ENCODE results near the gene PRSS21.
A peak's percentile ranks its signal among the peaks of the same experiment; 100 is the strongest.

Gene PRSS21

DNA sequence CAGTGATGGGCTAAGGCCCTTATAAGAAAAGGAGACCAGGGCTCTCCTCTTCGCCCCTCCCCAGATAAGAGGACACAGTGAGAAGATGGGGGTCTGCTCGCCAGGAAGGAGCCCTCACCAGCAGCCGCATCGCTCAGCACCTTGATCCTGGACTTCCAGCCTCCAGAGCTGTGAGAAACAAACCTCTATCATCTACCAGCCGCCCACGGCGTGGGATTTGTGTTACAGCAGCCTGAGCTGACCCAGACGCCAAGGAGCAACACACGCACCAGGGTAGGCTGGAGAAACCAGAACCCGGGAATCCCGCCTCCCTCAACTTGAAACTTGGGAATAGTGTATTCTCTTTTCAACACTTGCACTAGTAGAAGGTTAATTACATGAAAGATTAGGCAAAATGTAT lies 8.9 kb downstream of the PRSS21 start:
- no peak for DNase-seq (ENCODE audit: low read depth)

DNA sequence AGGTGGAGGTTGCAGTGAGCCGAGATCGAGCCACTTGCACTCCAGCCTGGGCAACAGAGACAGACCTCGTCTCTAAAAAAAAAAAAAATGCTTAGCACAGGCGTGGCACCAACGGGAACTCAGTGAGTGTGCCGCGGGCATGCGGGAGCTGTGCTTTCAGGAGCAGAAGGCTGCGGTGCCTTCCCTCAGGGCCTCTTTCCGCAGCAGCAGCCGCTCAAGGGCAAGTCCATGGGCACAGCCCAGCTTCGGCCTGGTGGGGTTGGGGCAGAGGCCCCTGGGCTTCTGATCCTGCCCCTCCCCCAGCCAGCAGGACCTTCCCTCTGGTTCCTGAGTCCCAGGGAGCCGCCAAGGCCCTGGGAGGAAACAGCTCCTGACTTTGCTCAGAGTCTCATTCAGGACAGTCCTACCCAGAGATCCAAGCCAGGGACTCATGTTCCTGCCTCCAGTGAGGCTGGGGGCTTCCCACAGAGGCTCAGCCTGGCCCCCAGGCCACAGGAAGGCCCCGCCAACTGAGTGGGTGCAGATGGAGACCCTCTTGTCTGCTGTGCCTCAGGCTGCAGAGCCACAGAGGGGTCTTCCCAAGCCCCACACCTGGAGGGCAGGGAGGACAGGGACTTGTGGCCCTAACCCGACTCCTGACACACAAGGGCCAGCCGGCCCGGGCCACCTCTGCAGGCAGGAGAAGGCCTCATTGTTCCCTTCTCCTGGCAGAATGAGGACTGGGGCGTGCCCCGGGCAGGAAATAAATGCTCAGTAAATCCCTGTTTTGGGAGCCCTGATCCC lies 9.7 kb downstream of the PRSS21 start:
- no peak for DNase-seq (ENCODE audit: low read depth)

DNA sequence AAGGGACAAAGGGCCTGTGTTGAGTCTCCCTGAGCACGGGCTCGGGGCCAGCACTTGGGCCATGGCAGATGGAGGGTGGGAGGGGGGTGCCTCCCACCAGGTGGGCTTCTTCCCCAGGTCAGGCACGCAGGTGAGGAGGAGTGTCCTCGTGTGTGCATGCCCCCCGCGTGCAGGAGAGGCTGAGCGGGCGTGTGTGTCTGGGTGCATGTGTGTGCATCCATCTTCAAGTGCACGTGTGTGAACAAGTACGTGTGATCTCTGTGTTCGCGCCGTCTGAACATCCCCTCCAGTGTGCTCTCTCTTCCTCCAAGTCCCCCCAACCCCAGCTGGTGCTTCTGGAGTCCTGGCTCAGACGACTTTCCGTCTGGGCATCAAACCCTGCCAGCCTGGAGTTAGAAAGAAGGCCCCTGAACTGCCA lies 10.3 kb downstream of the PRSS21 start:
- no peak for DNase-seq (ENCODE audit: low read depth)

DNA sequence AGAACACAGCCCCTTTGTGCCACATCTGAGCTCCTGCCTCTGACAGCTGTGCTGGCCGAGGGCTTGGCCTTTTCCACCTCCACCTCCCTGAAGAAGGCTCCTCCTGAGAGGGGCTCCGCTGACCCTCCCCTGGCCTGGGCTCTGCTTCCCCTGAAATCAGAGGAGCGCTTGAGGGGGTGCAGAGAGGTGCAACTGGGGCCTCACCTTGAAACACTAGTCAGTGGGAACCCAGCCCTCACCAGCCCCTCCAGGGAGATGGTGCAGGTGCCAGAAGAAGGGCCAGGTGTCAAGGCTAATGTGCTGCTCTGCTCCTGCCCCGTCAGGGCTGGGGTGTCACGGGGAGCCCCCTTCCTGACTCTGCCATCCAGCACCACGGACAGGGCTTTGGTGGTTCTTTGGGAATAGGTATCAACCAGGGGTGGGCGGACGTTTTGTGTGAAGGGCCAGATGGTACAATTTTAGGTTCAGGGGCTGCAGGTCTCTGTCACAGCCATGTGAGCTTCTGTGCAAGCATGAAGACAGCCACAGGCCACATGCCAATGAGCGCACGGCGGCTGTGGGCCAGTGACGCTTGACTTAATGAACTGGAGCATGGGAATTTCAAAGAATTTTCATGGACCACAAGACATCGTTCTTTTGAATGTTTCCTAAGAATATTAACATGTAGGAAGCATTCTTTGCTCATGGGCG lies 10.9 kb downstream of the PRSS21 start:
- no peak for DNase-seq (ENCODE audit: low read depth)

DNA sequence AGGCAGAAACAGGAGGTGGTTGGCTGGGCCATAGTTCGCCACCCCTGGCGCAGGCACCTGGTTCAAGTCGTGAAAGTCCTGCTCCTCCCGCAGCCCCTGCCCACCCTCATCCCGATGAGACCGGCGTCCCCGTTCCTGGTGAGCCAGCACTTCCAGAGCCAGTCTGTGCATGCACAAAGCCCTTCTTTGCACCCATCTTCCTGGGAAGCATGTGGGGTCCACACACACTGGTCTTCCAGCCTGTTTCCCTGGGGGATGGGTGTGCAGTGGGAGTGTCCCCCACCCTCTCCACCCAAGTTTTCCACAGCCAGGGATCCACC lies 11.4 kb downstream of the PRSS21 start:
- DNase-seq (ENCODE audit: low read depth) = no peak

DNA sequence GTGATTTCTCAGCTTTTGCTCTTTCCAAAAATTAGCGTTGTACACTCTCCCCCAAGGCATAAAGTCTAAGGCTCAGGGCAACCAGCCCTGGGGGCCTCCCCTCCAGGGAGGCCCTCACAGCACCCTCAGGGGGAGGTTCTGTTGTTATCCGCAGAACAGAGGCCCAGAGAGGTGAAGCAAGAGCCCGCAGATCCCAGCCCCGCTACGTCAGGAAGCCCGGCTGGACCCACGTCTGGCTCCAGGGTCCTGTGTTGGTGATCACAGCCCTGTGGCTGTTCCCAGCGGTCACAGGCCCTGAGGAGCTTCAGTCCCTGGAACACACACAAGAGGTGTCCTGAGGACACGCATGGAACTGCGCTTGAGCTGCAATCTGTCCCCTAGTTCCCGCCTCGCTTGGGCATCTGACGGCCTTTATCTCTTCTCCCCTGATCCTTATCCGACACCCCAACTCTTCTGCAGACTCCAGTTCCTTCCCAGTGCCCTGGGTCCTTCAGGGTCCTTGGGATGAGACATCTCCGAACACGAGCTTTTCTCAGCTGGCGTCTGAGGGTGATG lies 11.9 kb downstream of the PRSS21 start:
- DNase-seq (ENCODE audit: low read depth) = no peak

DNA sequence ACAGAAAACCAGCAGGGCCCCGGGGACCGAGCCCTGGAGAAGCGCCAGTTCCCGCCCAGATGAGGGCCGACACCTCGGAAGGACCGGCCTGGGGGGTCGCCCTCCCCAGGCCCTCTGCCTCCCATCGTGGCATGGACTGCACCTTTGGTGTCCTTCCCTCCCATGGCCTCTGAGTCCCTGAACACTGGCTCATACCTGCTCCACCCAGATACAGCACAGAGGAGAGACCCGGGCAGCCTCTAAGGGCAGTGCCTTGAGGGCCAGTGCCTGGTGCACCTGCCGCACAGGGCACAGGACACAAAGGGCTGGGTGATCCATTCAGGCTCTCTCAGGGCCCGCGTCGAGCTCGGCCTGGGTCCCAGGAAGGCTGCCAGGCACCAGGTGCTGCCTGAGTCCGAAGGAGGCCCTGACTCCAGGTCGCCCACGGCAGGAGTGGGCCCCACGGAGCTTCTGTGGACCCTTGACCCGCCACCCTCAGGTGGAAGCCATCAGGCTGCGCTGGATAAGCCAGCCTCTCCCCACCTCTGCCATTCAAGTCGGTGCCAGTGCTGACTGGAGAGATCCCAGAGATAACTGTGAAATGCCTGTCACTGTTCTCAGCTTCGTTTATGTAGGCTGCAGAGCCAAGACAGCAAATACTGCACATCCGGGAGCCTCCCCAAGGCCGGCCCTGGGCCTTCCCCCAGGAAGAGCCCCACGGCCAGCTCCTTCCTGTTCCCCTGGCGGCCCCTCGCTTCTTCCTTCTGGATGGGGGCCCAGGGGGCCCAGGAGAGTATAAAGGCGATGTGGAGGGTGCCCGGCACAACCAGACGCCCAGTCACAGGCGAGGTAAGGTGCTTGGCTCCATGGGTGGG lies 12.7 kb downstream of the PRSS21 start, which contains the start of gene ZG16B:
Gene ZG16B, plus strand, starts transcription at position 803 of the 854 bp plus-strand sequence. CDS start 139 bp downstream, outside the sequence.
- DNase-seq (ENCODE audit: low read depth) = no peak

DNA sequence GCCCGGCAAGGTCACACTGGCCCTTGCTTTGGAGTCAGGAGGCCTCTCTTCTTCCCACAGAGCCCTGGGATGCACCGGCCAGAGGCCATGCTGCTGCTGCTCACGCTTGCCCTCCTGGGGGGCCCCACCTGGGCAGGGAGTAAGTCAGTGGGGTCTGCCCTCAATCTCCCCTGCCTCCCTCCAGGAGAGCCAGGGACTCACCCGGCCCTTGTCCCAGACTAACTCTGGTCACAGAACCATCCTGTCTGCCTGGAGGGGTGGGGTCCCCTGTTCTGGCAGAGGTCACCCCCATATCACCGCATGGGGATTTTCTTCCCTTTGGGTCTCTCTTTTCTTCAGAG lies 13.3 kb downstream of the PRSS21 start:
- no peak for DNase-seq (ENCODE audit: low read depth)

DNA sequence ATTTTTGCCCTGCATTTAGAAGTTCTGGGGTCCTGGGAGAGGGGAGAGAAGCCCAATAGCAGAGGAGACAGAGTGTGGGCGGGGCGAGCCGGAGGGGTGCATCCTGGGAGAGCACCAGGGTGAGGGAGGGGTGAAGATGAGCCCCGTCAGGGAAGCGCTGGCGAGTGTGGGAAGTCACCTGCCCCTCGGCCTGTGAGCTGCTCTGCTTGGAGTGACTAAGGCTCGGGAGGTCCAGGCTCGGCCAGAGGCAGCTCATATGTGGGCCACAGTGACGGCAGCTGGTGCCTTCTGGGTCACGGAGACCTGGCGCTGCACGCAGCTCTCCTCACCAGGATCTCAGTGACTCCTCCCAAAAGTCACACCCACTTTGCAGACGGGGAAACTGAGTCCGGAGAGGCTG lies 14.2 kb downstream of the PRSS21 start:
- no peak for DNase-seq (ENCODE audit: low read depth)

DNA sequence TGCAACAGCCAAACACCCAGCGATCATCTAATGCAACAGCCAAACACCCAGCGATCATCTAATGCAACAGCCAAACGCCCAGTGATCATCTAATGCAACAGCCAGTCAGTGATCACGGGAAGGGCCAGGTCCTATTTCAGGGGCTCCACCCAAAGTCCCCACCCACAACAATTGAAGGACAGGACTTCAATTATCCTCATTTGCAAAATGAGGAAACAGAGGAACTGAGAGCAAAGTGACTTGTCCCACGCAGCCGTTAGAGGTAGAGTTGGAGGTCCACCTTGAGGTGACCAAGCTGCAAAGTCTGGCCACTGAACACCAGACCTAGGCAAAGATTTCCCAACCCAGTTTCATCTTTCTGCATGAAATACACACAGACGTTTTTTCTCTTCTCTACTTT lies 16.7 kb downstream of the PRSS21 start:
- DNase-seq (ENCODE audit: low read depth) = no peak

DNA sequence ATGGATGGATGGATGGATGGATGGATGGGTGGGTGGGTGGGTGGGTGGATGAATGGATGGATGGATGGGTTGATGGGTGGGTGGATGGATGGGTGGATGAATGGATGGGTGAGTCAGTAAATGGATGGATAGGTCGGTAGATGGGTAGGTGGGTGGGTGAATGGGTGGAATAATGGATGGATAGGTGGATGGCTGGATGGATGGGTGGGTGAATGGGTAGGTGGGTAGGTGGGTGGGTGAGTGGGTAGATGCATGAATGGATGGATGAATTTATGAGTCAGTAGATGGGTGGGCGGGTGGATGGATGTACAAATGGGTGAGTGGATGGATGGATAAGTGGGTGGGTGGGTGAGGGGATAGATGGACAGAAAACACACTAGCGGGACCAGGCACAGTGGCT lies 17.9 kb downstream of the PRSS21 start:
- no peak for DNase-seq (ENCODE audit: low read depth)

DNA sequence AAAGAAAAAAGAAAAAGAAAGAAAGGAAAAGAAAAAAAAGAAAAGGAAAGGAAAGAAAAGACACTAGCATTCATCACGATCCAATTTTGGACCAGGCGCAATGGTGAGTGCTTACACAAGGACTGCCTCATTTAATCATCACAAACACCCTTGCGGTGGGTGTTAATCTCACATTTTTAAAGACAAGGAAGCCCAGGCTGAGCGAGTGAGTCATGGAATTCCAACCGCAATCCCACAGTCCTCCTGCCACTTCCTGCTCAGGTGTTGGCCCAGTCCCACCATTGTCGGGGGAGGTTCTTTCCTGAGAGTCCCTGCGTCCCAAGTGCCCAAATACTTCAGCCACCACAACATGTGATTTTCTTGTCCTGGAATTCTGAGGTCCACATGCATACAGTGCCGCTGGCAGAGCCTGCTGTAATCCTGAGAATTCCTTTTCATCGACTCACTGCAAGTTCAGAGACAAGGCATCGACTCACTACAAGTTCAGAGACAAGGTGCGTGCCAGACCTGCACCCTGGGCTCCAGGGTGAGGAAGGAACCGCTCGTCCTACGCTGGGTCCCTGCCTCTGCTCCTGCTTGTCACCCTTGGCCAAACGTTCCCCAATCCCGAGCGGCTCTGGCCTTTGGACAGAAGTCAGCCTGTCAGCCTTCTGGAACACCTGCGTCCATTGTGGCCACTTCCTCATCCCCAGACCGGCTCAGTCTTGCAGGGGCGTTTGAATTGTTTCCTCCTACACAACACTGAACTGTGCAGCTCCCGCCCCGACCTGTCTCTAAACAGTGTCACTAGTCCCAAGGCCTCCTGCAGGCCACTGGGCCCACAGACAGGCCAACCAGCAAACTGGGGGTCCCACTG lies 18.8 kb downstream of the PRSS21 start:
- DNase-seq (ENCODE audit: low read depth) = no peak

DNA sequence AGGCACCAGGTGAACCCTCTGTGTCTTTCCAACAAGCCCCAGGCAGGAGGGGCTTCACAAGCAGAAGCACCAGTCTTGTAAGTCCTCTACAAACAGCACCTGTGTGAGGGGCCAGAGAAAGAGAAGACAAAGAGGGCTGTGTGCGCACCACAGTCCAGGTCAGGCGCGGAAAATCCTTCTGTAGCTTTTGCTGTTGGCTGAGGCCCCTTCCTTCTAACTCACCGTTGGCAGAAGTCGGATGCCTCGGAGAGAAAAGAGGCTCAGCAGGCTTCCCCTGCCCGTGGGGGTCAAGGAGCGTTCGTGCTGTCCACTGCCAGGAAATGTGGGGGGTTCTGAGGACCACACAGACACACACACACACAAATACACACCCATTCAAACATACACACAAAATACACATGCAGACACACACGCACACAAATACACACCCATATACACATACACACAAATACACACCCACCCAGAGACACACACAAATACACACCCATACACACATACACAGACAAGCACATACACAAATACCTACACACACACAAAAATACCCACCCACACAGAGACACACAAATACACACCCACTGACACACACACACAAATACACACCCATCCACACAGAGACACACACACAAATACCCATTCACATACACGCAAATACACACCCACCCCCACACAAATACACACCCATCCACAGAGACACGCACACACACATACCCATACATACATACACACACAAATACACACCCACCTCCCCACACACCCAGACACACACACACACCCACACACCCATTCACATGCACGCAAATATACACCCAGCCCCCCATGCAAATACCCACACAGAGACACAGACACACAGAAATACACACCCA lies 19.8 kb downstream of the PRSS21 start:
- DNase-seq (ENCODE audit: low read depth) = no peak

DNA sequence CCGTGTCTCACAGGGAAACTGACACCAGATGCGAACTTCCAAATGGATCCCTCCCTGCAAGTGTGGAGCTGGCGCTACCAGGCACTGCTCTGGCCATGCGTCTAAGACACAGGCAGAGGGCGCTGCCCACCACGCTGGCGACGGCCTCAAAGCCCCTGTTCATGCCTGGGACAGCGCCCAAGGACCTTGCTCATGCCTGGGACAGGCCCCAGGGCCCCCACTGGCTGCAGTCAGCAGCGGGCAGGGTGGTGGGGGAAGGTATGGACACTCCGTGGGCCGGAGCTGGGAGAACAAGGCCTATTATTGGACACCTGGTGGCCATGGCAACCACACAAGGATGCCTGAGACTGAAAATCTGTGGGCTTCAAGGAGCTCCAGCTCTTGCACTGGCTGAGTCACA lies 21.9 kb downstream of the PRSS21 start:
- no peak for DNase-seq (ENCODE audit: low read depth)

DNA sequence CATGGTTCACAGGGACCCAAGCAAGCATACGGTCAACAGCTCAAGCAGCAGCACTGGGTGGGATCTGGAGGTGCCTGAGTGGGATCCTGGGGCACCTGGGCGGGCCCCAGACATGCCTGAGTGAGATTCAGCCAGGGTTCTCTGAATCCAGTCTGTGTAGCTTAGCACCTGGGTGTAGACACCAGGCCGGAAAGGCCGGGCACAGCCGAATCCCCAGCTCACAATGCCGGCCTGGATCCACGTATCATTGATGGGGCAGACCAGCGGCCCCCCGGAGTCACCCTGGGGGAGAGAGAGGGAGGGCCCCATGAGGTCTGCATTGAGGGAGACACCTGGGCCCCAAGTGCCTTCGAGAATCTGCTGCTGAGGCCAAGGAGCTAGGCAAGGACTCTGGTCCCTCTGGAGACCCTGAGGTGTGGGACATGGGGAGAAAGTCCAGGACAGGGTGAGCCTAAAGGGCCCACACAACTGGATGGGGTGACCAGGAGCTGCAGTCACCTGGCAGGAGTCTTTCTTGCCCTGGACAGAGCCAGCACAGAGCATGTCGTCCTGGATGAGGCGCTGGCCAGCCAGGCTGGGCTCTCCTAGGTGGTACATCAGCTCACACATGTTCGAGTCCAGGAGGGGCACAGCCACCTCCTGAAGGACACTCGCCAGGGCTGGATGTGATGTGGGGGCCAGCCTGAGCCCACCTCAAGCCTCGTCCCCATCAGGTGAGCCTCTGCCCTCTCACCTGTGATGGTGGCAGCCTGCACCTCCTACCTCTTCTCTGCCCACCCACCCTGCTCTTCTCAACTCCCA lies 22.8 kb downstream of the PRSS21 start:
- DNase-seq (ENCODE audit: low read depth) = no peak

DNA sequence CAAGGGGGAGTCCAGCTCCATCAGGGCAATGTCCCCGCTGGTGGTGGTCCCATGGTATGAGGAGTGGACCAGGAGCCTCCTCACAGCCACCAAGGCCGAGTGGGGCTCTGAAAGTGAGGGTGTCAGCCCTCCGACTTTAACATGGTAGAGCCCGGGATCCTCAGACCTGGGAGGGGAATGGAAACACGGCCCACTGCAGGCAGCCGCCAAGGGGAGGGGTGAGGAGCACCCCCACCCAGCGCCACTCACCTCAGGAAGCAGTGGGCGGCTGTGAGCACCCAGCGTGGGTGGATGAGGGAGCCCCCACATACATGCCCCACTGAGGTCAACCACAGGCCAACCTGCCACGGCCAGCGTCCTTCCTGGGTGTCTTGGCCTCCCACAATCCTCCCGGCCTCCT lies 23.9 kb downstream of the PRSS21 start:
- DNase-seq (ENCODE audit: low read depth) = no peak

DNA sequence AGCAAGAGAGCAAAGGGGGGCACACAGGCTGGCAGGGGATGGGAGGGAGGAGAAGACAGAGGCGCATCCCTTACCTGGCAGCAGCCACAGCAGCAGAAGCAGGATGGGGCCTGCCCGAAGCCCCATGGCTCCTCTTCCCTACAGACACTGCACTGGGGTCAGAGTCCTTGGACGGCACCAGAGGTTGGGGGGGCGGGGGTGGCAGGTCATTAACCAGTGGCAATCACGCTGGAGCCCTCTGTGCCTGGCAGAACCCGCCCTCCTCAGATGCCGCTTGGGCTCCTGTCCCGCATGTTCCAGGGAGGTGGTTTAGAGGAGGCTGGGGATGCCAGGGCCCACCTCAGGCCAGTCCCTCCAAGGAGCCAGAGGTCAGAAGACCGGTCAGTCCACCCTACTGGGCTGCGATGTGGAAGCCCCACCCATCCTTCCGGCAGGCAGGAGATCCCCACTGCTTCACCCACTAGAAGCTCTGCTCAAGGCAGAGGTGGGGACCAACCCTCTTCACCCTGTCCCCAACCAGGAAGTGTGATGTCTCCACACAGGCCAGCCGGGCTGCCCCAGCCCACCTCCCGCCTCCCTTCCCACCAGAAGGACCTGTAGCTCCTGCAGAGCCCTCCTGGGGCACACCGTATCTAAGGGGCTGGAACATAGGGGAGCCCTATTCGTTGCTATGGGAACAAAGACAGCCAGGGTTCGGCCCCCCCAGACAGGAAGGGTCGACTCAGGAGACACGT lies 24.7 kb downstream of the PRSS21 start:
- DNase-seq (ENCODE audit: low read depth) = no peak

DNA sequence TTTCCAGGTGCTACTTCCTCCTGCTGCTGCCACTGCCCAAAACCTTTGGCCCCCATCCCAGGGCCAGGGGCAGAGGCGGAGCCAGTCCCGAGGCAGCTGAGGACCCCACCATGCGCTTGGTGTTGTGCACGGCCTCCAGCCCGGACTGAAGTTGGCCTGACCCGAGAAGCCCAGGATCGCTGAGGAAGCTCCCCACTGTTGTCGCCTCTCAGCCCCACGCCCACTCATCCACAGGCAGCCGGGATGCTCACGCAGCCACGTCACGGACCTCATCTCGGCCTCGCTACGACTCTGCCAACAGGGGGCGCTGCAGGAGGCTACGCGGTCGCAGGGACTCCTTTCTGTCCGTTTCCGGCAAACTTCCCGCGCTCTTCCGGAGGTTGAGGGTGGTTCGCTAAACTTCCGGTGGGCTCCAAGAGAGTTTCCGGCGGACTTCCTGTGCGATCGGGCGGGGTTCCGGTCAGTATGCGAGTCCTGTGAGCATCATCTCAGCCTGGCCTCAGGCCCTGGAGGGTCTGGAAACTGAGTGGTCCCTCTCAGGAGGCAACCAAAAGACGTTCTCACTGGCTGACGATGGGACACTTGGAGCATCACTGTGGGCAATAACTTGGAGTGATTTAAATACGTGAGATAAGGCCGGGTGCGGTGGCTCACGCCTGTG lies 25.4 kb downstream of the PRSS21 start:
- peak; percentile 55 for DNase-seq (ENCODE audit: low read depth)

DNA sequence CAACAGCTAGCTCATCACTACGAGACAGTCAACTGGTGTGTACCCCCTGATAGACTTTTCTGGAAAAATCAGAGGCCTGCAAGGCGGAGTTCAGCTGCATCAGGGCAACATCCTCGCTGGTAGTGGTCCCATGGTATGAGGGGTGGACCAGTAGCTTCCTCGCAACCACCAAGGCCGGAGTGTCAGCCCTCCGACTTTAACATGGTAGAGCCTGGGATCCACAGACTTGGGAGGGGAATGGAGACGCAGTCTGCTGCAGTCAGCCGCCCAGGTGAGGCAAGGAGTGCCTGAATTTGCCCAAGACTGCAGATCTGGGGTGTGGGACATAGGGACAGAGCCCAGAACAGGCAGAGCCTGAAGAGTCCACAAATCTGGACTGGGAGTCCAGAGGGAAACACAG lies 26.5 kb downstream of the PRSS21 start:
- DNase-seq (ENCODE audit: low read depth) = no peak

All from stimulated activated CD8-positive, alpha-beta memory T cell treated with anti-CD3 and anti-CD28 coated beads, Interleukin-12 subunit alpha, Interleukin-12 subunit beta, amount 100 ng/mL, for 1 hour (primary cell).